H9 (cell line): ENCODE measurements around the gene TTC39B. TPM values are rescaled to one million over a fixed set of nuclear protein-coding genes. Genes with fewer than 3 reads are reported as not detected.

Experiments used
- DNase-seq: peaks from one replicate; pipeline ENCODE4 v3.0.0-alpha.2; 2017
- H2AFZ ChIP-seq: one replicate; pipeline ENCODE4 v1.6.1; 2013; ENCODE audit warnings: mild to moderate bottlenecking, low read length, control low read depth, moderate library complexity
- H2AK5ac ChIP-seq: 2 replicates; pipeline ENCODE4 v1.6.1; 2013; ENCODE audit warnings: low read length, control low read depth, mixed read lengths; ENCODE audit not compliant: insufficient read length
- H2BK120ac ChIP-seq: one replicate; pipeline ENCODE4 v1.6.1; 2013; ENCODE audit warnings: low read depth, mild to moderate bottlenecking, low read length, control low read depth, inconsistent platforms; ENCODE audit not compliant: poor library complexity, severe bottlenecking
- H2BK12ac ChIP-seq: 2 replicates; pipeline ENCODE4 v1.6.1; 2013; ENCODE audit warnings: low read length, control low read depth, mixed read lengths, low read depth; ENCODE audit not compliant: insufficient read length
- H2BK15ac ChIP-seq: 2 replicates; pipeline ENCODE4 v1.6.1; 2013; ENCODE audit warnings: low read depth, low read length, control low read depth
- H2BK20ac ChIP-seq: one replicate; pipeline ENCODE4 v1.6.1; 2013; ENCODE audit warnings: low read depth, mild to moderate bottlenecking, low read length, control low read depth, inconsistent platforms; ENCODE audit not compliant: poor library complexity, severe bottlenecking
- H2BK5ac ChIP-seq: 2 replicates; pipeline ENCODE4 v1.6.1; 2013; ENCODE audit warnings: low read length, control low read depth, mixed read lengths; ENCODE audit not compliant: insufficient read length
- H3K14ac ChIP-seq: 2 replicates; pipeline ENCODE4 v1.6.1; 2013; ENCODE audit warnings: low read length, control low read depth; ENCODE audit not compliant: insufficient read depth
- H3K18ac ChIP-seq: 2 replicates; pipeline ENCODE4 v1.6.1; 2013; ENCODE audit warnings: low read depth, mild to moderate bottlenecking, mixed read lengths, low read length, control low read depth; ENCODE audit not compliant: insufficient read length
- H3K23ac ChIP-seq: 2 replicates; pipeline ENCODE4 v1.6.1; 2013; ENCODE audit warnings: low read length, control low read depth, mixed read lengths, low read depth; ENCODE audit not compliant: insufficient read length
- H3K23me2 ChIP-seq: 2 replicates; pipeline ENCODE4 v1.6.1; 2013; ENCODE audit warnings: low read depth, mild to moderate bottlenecking, mixed read lengths, low read length, control low read depth; ENCODE audit not compliant: insufficient read length, poor library complexity, severe bottlenecking
- H3K27ac ChIP-seq: 2 replicates; pipeline ENCODE4 v1.5.1; 2013; ENCODE audit warnings: low read length, control low read depth, mixed read lengths, low read depth; ENCODE audit not compliant: insufficient read length
- H3K27me3 ChIP-seq: 2 replicates; pipeline ENCODE4 v1.6.1; 2013; ENCODE audit warnings: low read length, control low read depth, inconsistent platforms; ENCODE audit not compliant: insufficient read depth
- H3K4ac ChIP-seq: 2 replicates; pipeline ENCODE4 v1.6.1; 2013; ENCODE audit warnings: low read depth, mild to moderate bottlenecking, control low read depth, inconsistent platforms, low read length, moderate library complexity
- H3K4me1 ChIP-seq: 2 replicates; pipeline ENCODE4 v1.6.1; 2013; ENCODE audit warnings: low read length, control low read depth, inconsistent platforms; ENCODE audit not compliant: insufficient read depth
- H3K4me2 ChIP-seq: 2 replicates; pipeline ENCODE4 v1.6.1; 2013; ENCODE audit warnings: low read length, control low read depth, mixed read lengths; ENCODE audit not compliant: insufficient read length, insufficient read depth
- H3K56ac ChIP-seq: 2 replicates; pipeline ENCODE4 v1.6.1; 2013; ENCODE audit warnings: low read depth, mild to moderate bottlenecking, mixed read lengths, low read length, control low read depth; ENCODE audit not compliant: insufficient read length
- H3K79me1 ChIP-seq: 2 replicates; pipeline ENCODE4 v1.6.1; 2013; ENCODE audit warnings: low read depth, mild to moderate bottlenecking, moderate library complexity, low read length, control low read depth, inconsistent platforms; ENCODE audit not compliant: insufficient read depth, poor library complexity, severe bottlenecking
- H3K79me2 ChIP-seq: 2 replicates; pipeline ENCODE4 v1.6.1; 2013; ENCODE audit warnings: low read length, control low read depth, inconsistent platforms; ENCODE audit not compliant: insufficient read depth
- H3K9ac ChIP-seq: 2 replicates; pipeline ENCODE4 v1.6.1; 2013; ENCODE audit warnings: low read length, control low read depth, mixed read lengths; ENCODE audit not compliant: insufficient read length; ENCODE audit errors: extremely low read depth
- H3K9me3 ChIP-seq: one replicate; pipeline ENCODE4 v1.6.1; 2013; ENCODE audit warnings: low read depth, low read length, inconsistent platforms; ENCODE audit not compliant: control insufficient read depth
- H3T11ph ChIP-seq: one replicate; pipeline ENCODE4 v1.6.1; 2013; ENCODE audit warnings: mild to moderate bottlenecking, low read length, control low read depth, inconsistent platforms
- H4K20me1 ChIP-seq: one replicate; pipeline ENCODE4 v1.6.1; 2013; ENCODE audit not compliant: control insufficient read depth, insufficient read length, insufficient read depth
- H4K5ac ChIP-seq: 2 replicates; pipeline ENCODE4 v1.6.1; 2013; ENCODE audit warnings: low read depth, mild to moderate bottlenecking, mixed read lengths, low read length, control low read depth; ENCODE audit not compliant: insufficient read length
- H4K8ac ChIP-seq: replicated peaks from 2 replicates; pipeline ENCODE4 v1.6.1; 2013; ENCODE audit warnings: low read length, control low read depth, mixed read lengths, low read depth; ENCODE audit not compliant: insufficient read length
- H4K91ac ChIP-seq: 2 replicates; pipeline ENCODE4 v1.6.1; 2013; ENCODE audit warnings: low read depth, mild to moderate bottlenecking, moderate library complexity, mixed read lengths, low read length, control low read depth; ENCODE audit not compliant: insufficient read length
- H3K27ac Mint-ChIP-seq, 3 experiments: 2 replicates in 2 of 3; 3 replicates in 1 of 3; pipeline ENCODE4 v1.8.0; 2020 to 2021; ENCODE audit warnings: mixed read lengths in 3 of 3, mild to moderate bottlenecking in 1 of 3, moderate library complexity in 1 of 3
- H3K27me3 Mint-ChIP-seq: 2 replicates; pipeline ENCODE4 v1.8.0; 2021; ENCODE audit warnings: low read depth, mild to moderate bottlenecking, moderate library complexity, mixed read lengths
- H3K36me3 Mint-ChIP-seq, 3 experiments: 2 replicates in 2 of 3; 3 replicates in 1 of 3; pipeline ENCODE4 v1.8.0; 2020 to 2021; ENCODE audit warnings: low read depth in 3 of 3, mixed read lengths in 3 of 3; ENCODE audit not compliant: insufficient read depth in 1 of 3
- H3K4me1 Mint-ChIP-seq, 2 experiments: 2 replicates each; pipeline ENCODE4 v1.8.0; 2020; ENCODE audit warnings: mixed read lengths in 2 of 2
- H3K4me3 Mint-ChIP-seq, 2 experiments: 2 replicates in 1 of 2; 3 replicates in 1 of 2; pipeline ENCODE4 v1.8.0; 2020 to 2021; ENCODE audit warnings: mild to moderate bottlenecking in 2 of 2, mixed read lengths in 2 of 2, moderate library complexity in 1 of 2
- H3K9me3 Mint-ChIP-seq, 2 experiments: 2 replicates in 1 of 2; 3 replicates in 1 of 2; pipeline ENCODE4 v1.8.0; 2020; ENCODE audit warnings: mild to moderate bottlenecking in 2 of 2, mixed read lengths in 2 of 2, moderate library complexity in 1 of 2
- WGBS: extraction: QIAGEN DNeasy Blood & Tissue Kit; methylation state at CpG from one replicate; pipeline ENCODE4 v1.1.7; 2013; ENCODE audit warnings: missing lambda C conversion rate, low lambda C conversion rate, mixed read lengths; ENCODE audit not compliant: insufficient read length; ENCODE audit errors: extremely low coverage; 5-methylcytosine and 5-hydroxymethylcytosine counted together
- total RNA-seq: library from RNA; stranded (reverse); gene quantifications from 2 replicates; pipeline ENCODE4 v1.2.1, GENCODE V29; 2021
- TF ChIP-seq, protein P1 (sequence below): fragments of 200-600 bp; sonication (generic); conservative IDR thresholded peaks from 3 replicates; pipeline ENCODE4 v1.8.0; 2021; ENCODE audit warnings: antibody characterized with exemption, mild to moderate bottlenecking

Gene TTC39B
- total RNA-seq, 1 experiment from 2014 or later, result 8.2 TPM

- Histone ChIP-seq H3K4me1 (no peaks in the 10 kb centered on the region), H3K27ac (no peak overlapping the region), H3K4me2 (no peak overlapping the region), H3K23ac (no peak overlapping the region), H2BK12ac (no peak overlapping the region), H3K4ac (no peak overlapping the region), H3K79me1 (no peaks in the 10 kb centered on the region), H3K27me3 (no peaks in the 10 kb centered on the region), H3K56ac (no peak overlapping the region), H4K8ac (no peak overlapping the region), H3K9me3 (no peaks in the 10 kb centered on the region), H4K91ac (no peak overlapping the region), H2AK5ac (no peak overlapping the region), H3K23me2 (no peaks in the 10 kb centered on the region), H3T11ph (no peak overlapping the region), H2BK5ac (no peak overlapping the region), H3K14ac (no peak overlapping the region), H3K9ac (no peak overlapping the region), H2BK120ac (no peak overlapping the region), H3K79me2 (no peaks in the 10 kb centered on the region), H4K20me1 (no peaks in the 10 kb centered on the region), H3K18ac (no peak overlapping the region), H2BK20ac (no peak overlapping the region), H2AFZ (no peak overlapping the region), H2BK15ac (no peak overlapping the region), H4K5ac (no peak overlapping the region)
- H3K4me3 Mint-ChIP-seq, result no peak overlapping the region
- no peaks in the 10 kb centered on the region; a peak in 4 of 7 replicates for H3K36me3 Mint-ChIP-seq
- no peaks in the 10 kb centered on the region for H3K27me3 Mint-ChIP-seq
- TF ChIP-seq, protein P1, sequence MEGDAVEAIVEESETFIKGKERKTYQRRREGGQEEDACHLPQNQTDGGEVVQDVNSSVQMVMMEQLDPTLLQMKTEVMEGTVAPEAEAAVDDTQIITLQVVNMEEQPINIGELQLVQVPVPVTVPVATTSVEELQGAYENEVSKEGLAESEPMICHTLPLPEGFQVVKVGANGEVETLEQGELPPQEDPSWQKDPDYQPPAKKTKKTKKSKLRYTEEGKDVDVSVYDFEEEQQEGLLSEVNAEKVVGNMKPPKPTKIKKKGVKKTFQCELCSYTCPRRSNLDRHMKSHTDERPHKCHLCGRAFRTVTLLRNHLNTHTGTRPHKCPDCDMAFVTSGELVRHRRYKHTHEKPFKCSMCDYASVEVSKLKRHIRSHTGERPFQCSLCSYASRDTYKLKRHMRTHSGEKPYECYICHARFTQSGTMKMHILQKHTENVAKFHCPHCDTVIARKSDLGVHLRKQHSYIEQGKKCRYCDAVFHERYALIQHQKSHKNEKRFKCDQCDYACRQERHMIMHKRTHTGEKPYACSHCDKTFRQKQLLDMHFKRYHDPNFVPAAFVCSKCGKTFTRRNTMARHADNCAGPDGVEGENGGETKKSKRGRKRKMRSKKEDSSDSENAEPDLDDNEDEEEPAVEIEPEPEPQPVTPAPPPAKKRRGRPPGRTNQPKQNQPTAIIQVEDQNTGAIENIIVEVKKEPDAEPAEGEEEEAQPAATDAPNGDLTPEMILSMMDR, result no peak
- whole genome bisulfite sequencing, result no CpG with 5 or more reads among the region's 7 CpGs
- no peaks in the 10 kb centered on the region for H3K4me1 Mint-ChIP-seq
- DNase-seq, result no peak
- H3K27ac Mint-ChIP-seq, result no peak overlapping the region
- no peaks in the 10 kb centered on the region; a peak in 1 of 5 replicates for H3K9me3 Mint-ChIP-seq
These were observed 86.2 kb downstream of the TTC39B start for GRCh38 chr9:15220658-15221318.
